Measurements from ENCODE around the gene DLG3.

The DLG3 gene

GRCh38 chrX:70525733-70526132, 81.1 kb downstream of the DLG3 start:
- DNase-seq, result no peak

GRCh38 chrX:70527053-70527452, 82.4 kb downstream of the DLG3 start:
- no peak for DNase-seq

GRCh38 chrX:70527610-70528345, 83.1 kb downstream of the DLG3 start:
- DNase-seq, result no peak

GRCh38 chrX:70535198-70535597, 90.6 kb downstream of the DLG3 start:
- DNase-seq, result no peak

GRCh38 chrX:70549429-70549828, 104.8 kb downstream of the DLG3 start:
- no peak for DNase-seq

GRCh38 chrX:70552130-70552704, 107.6 kb downstream of the DLG3 start:
- no peak for DNase-seq

GRCh38 chrX:70553516-70553915, 108.9 kb downstream of the DLG3 start:
- DNase-seq, result no peak

- no peak for DNase-seq
Measured at GRCh38 chrX:70554081-70554480, 109.4 kb downstream of the DLG3 start.

GRCh38 chrX:70554523-70554922, 109.9 kb downstream of the DLG3 start:
- no peak for DNase-seq

GRCh38 chrX:70554948-70555347, 110.3 kb downstream of the DLG3 start:
- DNase-seq, result no peak

Data from activated naive CD4-positive, alpha-beta T cell treated with Interleukin-2 at 50 U/mL for 16 hours (primary cell).